Activated naive CD8-positive, alpha-beta T cell treated with anti-CD3 and anti-CD28 coated beads for 36 hours (primary cell): ENCODE results near the gene STARD8. TPM values are rescaled to one million over a fixed set of nuclear protein-coding genes. Genes with fewer than 3 reads are reported as not detected.

ENCODE experiments used
- DNase-seq: peaks from one replicate; pipeline ENCODE4 v3.0.0; 2021
- H3K27ac Mint-ChIP-seq: one replicate; pipeline ENCODE4 v1.8.0; 2022; ENCODE audit warnings: mild to moderate bottlenecking, moderate library complexity, mixed read lengths
- H3K27me3 Mint-ChIP-seq: one replicate; pipeline ENCODE4 v1.8.0; 2022; ENCODE audit warnings: mild to moderate bottlenecking, mixed read lengths
- H3K36me3 Mint-ChIP-seq: one replicate; pipeline ENCODE4 v1.8.0; 2021; ENCODE audit warnings: mild to moderate bottlenecking, mixed read lengths
- H3K4me1 Mint-ChIP-seq: one replicate; pipeline ENCODE4 v1.8.0; 2021; ENCODE audit warnings: mixed read lengths
- H3K4me3 Mint-ChIP-seq: one replicate; pipeline ENCODE4 v1.8.0; 2022; ENCODE audit warnings: mild to moderate bottlenecking, moderate library complexity, mixed read lengths
- H3K9me3 Mint-ChIP-seq: one replicate; pipeline ENCODE4 v1.8.0; 2022; ENCODE audit warnings: mixed read lengths
- total RNA-seq, 2 experiments: library from RNA; stranded (reverse); gene quantifications; one replicate each; pipeline ENCODE4 v1.2.3, GENCODE V29; 2021

Gene STARD8
- total RNA-seq, 2 experiments from 2014 or later, result 0.31 to 0.50 TPM

GRCh38 chrX:68693481-68694434 lies 46.3 kb downstream of the STARD8 start:
- Mint-ChIP-seq H3K9me3 (no peaks in the 10 kb centered on the region), H3K36me3 (no peaks in the 10 kb centered on the region), H3K4me1 (peaks cover 4% of the 10 kb centered on the region)

GRCh38 chrX:68694435-68695205 lies 47.2 kb downstream of the STARD8 start:
- H3K36me3 Mint-ChIP-seq, result no peaks in the 10 kb centered on the region
- H3K4me1 Mint-ChIP-seq, result peaks cover 4% of the 10 kb centered on the region
- peak; percentile 5 for DNase-seq
- H3K27me3 Mint-ChIP-seq, result peaks cover 23% of the 10 kb centered on the region
- no peaks in the 10 kb centered on the region for H3K9me3 Mint-ChIP-seq
- no peak overlapping the region for H3K27ac Mint-ChIP-seq
- peak overlapping the region; percentile 45 for H3K4me3 Mint-ChIP-seq

More at GRCh38 chrX:68693481-68694434, 46.3 kb downstream of the STARD8 start:
- peak; percentile 3 for DNase-seq
- no peak overlapping the region for H3K27ac Mint-ChIP-seq
- peaks cover 25% of the 10 kb centered on the region for H3K27me3 Mint-ChIP-seq
- peak overlapping the region; percentile 45 for H3K4me3 Mint-ChIP-seq

GRCh38 chrX:68695206-68695845 lies 47.9 kb downstream of the STARD8 start:
- Mint-ChIP-seq H3K36me3 (no peaks in the 10 kb centered on the region), H3K27me3 (peaks cover 20% of the 10 kb centered on the region), H3K27ac (no peak overlapping the region), H3K4me3 (no peak overlapping the region), H3K9me3 (no peaks in the 10 kb centered on the region), H3K4me1 (peaks cover 4% of the 10 kb centered on the region)
- DNase-seq, result no peak

GRCh38 chrX:68696267-68696990 lies 49.0 kb downstream of the STARD8 start:
- no peak overlapping the region for H3K4me3 Mint-ChIP-seq
- H3K9me3 Mint-ChIP-seq, result no peaks in the 10 kb centered on the region
- peaks cover 20% of the 10 kb centered on the region for H3K27me3 Mint-ChIP-seq
- DNase-seq, result no peak
- H3K4me1 Mint-ChIP-seq, result peaks cover 4% of the 10 kb centered on the region
- no peaks in the 10 kb centered on the region for H3K36me3 Mint-ChIP-seq
- no peak overlapping the region for H3K27ac Mint-ChIP-seq

GRCh38 chrX:68697036-68697435 lies 49.6 kb downstream of the STARD8 start:
- no peak for DNase-seq
- H3K27ac Mint-ChIP-seq, result no peak overlapping the region
- peaks cover 4% of the 10 kb centered on the region for H3K4me1 Mint-ChIP-seq
- no peaks in the 10 kb centered on the region for H3K36me3 Mint-ChIP-seq
- H3K27me3 Mint-ChIP-seq, result peaks cover 20% of the 10 kb centered on the region
- no peak overlapping the region for H3K4me3 Mint-ChIP-seq
- H3K9me3 Mint-ChIP-seq, result no peaks in the 10 kb centered on the region

GRCh38 chrX:68697465-68698125 lies 50.1 kb downstream of the STARD8 start:
- DNase-seq, result no peak
- peaks cover 4% of the 10 kb centered on the region for H3K4me1 Mint-ChIP-seq
- H3K4me3 Mint-ChIP-seq, result no peak overlapping the region
- no peak overlapping the region for H3K27ac Mint-ChIP-seq
- H3K36me3 Mint-ChIP-seq, result no peaks in the 10 kb centered on the region
- peaks cover 20% of the 10 kb centered on the region for H3K27me3 Mint-ChIP-seq
- no peaks in the 10 kb centered on the region for H3K9me3 Mint-ChIP-seq

- no peak overlapping the region for H3K27ac Mint-ChIP-seq
- H3K9me3 Mint-ChIP-seq, result no peaks in the 10 kb centered on the region
- peaks cover 4% of the 10 kb centered on the region for H3K4me1 Mint-ChIP-seq
- no peak overlapping the region for H3K4me3 Mint-ChIP-seq
- peaks cover 15% of the 10 kb centered on the region for H3K27me3 Mint-ChIP-seq
- no peaks in the 10 kb centered on the region for H3K36me3 Mint-ChIP-seq
- no peak for DNase-seq
Observed at GRCh38 chrX:68698942-68699341, 51.5 kb downstream of the STARD8 start.

- no peaks in the 10 kb centered on the region for H3K4me1 Mint-ChIP-seq
- H3K27me3 Mint-ChIP-seq, result peaks cover 6% of the 10 kb centered on the region
- H3K4me3 Mint-ChIP-seq, result no peak overlapping the region
- H3K27ac Mint-ChIP-seq, result no peak overlapping the region
- H3K9me3 Mint-ChIP-seq, result no peaks in the 10 kb centered on the region
- no peaks in the 10 kb centered on the region for H3K36me3 Mint-ChIP-seq
- DNase-seq, result no peak
Observed at GRCh38 chrX:68699960-68700746, 52.7 kb downstream of the STARD8 start.

- H3K4me1 Mint-ChIP-seq, result no peaks in the 10 kb centered on the region
- H3K36me3 Mint-ChIP-seq, result no peaks in the 10 kb centered on the region
- no peak overlapping the region for H3K4me3 Mint-ChIP-seq
- no peaks in the 10 kb centered on the region for H3K9me3 Mint-ChIP-seq
- DNase-seq, result no peak
- no peak overlapping the region for H3K27ac Mint-ChIP-seq
- no peaks in the 10 kb centered on the region for H3K27me3 Mint-ChIP-seq
Observed at GRCh38 chrX:68703369-68703768, 55.9 kb downstream of the STARD8 start.

- no peak for DNase-seq
- Mint-ChIP-seq H3K4me3 (no peak overlapping the region), H3K27me3 (no peaks in the 10 kb centered on the region), H3K9me3 (no peaks in the 10 kb centered on the region), H3K36me3 (no peaks in the 10 kb centered on the region), H3K4me1 (no peaks in the 10 kb centered on the region), H3K27ac (no peak overlapping the region)
Observed at GRCh38 chrX:68703846-68704245, 56.4 kb downstream of the STARD8 start.

GRCh38 chrX:68705986-68706385 lies 58.5 kb downstream of the STARD8 start:
- DNase-seq, result no peak
- no peaks in the 10 kb centered on the region for H3K4me1 Mint-ChIP-seq
- H3K4me3 Mint-ChIP-seq, result no peak overlapping the region
- H3K9me3 Mint-ChIP-seq, result no peaks in the 10 kb centered on the region
- no peak overlapping the region for H3K27ac Mint-ChIP-seq
- no peaks in the 10 kb centered on the region for H3K27me3 Mint-ChIP-seq
- no peaks in the 10 kb centered on the region for H3K36me3 Mint-ChIP-seq

- no peaks in the 10 kb centered on the region for H3K4me1 Mint-ChIP-seq
- H3K27ac Mint-ChIP-seq, result no peak overlapping the region
- no peaks in the 10 kb centered on the region for H3K36me3 Mint-ChIP-seq
- no peak overlapping the region for H3K4me3 Mint-ChIP-seq
- no peak for DNase-seq
- H3K27me3 Mint-ChIP-seq, result no peaks in the 10 kb centered on the region
- no peaks in the 10 kb centered on the region for H3K9me3 Mint-ChIP-seq
Observed at GRCh38 chrX:68708503-68709290, 61.2 kb downstream of the STARD8 start.
